ENCODE results near the gene WNK4.

GRCh38 chr17:42819939-42820535, 39.6 kb downstream of the WNK4 start:
- TF ChIP-seq CTCF (IDR thresholded peaks at IDR 0.05) (peak in 3 of 4 experiments; percentile 17 to 56 (median 27)), POLR2A (IDR thresholded peaks at IDR 0.05) (no peak), POLR2AphosphoS5 (IDR thresholded peaks at IDR 0.05) (no peak)
